Epithelial cell of alveolus of lung (primary cell): ENCODE measurements around the gene OR10A7. TPM values are rescaled to one million over a fixed set of nuclear protein-coding genes. Genes with fewer than 3 reads are reported as not detected.

Experiments
- total RNA-seq: library from RNA; depleted of rRNA; stranded (reverse); fragments of >200 nt; gene quantifications from 2 replicates; pipeline ENCODE4 v1.2.1, GENCODE V29; 2015

OR10A7 gene
- total RNA-seq = not detected in 2 replicates

DNA sequence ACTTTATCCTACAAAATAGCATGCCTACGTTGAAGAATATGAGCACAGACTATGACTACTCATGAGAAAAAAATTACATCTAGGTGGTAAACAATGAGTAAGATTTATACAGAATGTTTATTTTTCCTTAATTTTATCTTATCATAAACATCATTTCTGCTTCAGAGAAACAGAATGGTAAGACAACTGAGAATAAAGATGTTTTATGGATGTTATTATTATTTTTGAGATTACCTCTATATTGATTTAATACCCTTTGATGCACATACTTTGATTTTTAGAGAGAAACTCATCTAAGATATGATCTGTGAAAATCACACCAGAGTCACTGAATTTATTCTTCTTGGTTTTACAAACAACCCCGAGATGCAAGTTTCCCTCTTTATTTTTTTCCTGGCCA, at the start of gene OR10A7:
TSS of gene OR10A7 (plus strand) at position 301 of the 400 bp plus-strand sequence. CDS start at position 301, 0 bp downstream.

GRCh38 chr12:55244309-55244708, 23.5 kb downstream of the OR10A7 start, which contains the start of gene OR6C74:
Gene OR6C74, plus strand, starts transcription at chr12:55244609. Its CDS starts 2,679 bp downstream, at chr12:55247288.

Other genes starting within 250 kb of the OR10A7 start
- not detected in 2 replicates for gene TESPA1, start 236.3 kb upstream of the OR10A7 start, total RNA-seq
- gene NEUROD4, start 201.1 kb upstream of the OR10A7 start, total RNA-seq = not detected in 2 replicates
- gene OR9K2, start 94.6 kb upstream of the OR10A7 start, total RNA-seq = not detected in 2 replicates
- not detected in 2 replicates for gene OR6C74, start 23.6 kb downstream of the OR10A7 start, total RNA-seq
- not detected in 2 replicates for gene OR6C6, start 75.5 kb downstream of the OR10A7 start, total RNA-seq
- not detected in 2 replicates for gene OR6C1, start 93.3 kb downstream of the OR10A7 start, total RNA-seq
- gene OR6C3, start 109.7 kb downstream of the OR10A7 start, total RNA-seq = not detected in 2 replicates
- gene OR6C75, start 141.9 kb downstream of the OR10A7 start, total RNA-seq = not detected in 2 replicates
- gene OR6C65, start 179.5 kb downstream of the OR10A7 start, total RNA-seq = not detected in 2 replicates
- gene OR6C76, start 205.2 kb downstream of the OR10A7 start, total RNA-seq = not detected in 2 replicates
- gene OR6C2, start 223.1 kb downstream of the OR10A7 start, total RNA-seq = not detected in 2 replicates
- gene OR6C70, start 249.1 kb downstream of the OR10A7 start, total RNA-seq = not detected in 2 replicates